COLO668 (cell line): Measurements from ENCODE around the gene OCA2.
"Not testable (repeated sequence)": the region's sequence is repeated elsewhere in the genome, so short reads cannot be mapped to it uniquely, and the experiment has no call there.

Source experiments
- DNase-seq: peaks from one replicate; lab custom pipeline; 2025; ENCODE audit not compliant: unreplicated experiment; lab: John Stamatoyannopoulos, UW

The OCA2 gene

DNA sequence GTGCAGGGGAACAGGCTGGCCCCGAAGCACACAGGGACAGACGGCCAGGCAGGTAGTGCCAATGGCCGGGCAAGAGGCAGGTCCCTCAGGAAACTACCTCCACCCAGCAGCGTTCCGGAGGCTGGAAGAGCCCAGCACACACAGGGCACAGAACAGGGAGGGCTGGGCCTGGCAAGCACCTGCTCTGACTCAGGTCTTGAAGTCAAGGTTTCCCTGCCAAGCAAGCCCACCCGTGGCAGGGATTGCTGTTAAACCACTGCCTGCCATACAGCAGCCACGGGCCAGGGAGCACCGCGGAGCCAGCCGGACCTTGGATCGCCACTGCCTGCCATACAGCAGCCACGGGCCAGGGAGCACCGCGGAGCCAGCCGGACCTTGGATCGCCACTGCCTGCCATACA is 22.5 kb upstream of the OCA2 start:
- not testable (repeated sequence) for DNase-seq

DNA sequence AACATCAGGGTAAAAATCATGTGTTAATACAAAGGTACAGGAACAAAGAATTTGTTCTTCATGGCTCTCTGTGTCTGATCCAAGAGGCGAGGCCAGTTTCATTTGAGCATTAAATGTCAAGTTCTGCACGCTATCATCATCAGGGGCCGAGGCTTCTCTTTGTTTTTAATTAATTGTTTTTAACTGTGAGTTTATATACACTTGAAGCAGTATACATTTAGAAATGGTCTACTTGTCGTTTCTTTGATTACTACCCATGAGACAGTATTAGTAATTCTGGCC is 21.2 kb upstream of the OCA2 start:
- no peak for DNase-seq

DNA sequence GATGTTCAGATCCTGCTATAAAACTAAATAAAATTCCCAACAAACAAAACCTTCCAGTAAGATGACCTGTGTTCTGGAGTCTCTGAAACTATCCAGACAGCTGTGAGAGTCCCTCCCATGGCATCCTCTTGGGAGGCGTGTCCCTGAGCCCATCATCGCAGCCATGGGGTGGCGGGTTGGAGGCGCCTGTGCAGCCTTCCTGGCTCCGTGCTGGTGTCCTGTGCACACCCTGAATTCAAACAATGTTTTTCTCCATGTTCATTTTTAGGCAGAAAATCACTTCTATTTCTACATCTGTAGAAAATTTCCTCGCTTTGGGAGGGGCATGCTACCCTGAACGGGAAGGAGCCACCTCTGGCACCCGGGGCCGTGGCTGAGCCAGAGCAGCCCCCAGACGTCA is 19.4 kb upstream of the OCA2 start:
- no peak for DNase-seq

DNA sequence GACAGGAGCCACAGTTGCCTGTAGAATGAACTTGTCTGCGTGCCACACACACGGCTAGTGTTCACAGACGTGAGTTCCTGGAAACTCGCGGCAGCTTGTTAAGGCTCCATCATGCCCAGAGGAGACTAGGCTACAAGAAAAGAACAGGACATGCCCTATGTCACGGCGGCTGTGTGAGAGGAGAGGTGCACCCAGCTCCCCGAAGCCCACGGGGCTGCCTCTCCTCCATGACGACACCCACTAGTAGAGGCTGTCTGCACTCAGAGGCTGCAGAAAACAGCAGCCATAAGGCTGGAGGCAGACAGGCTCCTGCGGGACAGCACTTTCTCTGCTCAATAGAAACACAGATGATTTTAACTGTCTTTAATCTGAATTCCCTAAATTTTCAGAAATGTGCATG is 19.0 kb upstream of the OCA2 start:
- no peak for DNase-seq

DNA sequence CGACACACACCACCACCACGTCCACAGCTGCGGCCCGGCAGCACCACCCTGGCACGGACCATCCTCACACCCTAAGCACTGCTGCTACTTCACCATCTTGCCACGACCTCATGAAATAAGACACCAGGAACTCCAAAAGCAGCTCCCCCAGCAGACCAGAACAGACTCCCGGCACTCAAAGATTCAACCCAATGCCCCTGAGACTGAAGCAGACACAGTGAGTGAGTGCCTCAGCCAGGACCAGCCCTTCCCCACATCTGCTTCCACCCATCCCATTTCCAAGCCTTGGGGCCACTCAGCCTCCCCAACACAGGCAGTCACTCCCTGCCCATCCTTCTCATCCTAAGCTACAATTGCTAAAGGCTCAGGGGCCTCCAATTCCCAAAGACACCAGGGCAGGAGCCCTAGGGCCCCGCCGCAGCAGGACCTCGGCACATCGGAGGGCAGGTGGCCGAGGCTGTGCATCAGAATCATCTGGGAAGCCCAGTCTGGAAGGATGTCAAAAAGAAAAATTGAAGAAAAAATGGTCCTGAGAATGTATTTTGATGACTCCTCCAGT is 18.4 kb upstream of the OCA2 start:
- no peak for DNase-seq

DNA sequence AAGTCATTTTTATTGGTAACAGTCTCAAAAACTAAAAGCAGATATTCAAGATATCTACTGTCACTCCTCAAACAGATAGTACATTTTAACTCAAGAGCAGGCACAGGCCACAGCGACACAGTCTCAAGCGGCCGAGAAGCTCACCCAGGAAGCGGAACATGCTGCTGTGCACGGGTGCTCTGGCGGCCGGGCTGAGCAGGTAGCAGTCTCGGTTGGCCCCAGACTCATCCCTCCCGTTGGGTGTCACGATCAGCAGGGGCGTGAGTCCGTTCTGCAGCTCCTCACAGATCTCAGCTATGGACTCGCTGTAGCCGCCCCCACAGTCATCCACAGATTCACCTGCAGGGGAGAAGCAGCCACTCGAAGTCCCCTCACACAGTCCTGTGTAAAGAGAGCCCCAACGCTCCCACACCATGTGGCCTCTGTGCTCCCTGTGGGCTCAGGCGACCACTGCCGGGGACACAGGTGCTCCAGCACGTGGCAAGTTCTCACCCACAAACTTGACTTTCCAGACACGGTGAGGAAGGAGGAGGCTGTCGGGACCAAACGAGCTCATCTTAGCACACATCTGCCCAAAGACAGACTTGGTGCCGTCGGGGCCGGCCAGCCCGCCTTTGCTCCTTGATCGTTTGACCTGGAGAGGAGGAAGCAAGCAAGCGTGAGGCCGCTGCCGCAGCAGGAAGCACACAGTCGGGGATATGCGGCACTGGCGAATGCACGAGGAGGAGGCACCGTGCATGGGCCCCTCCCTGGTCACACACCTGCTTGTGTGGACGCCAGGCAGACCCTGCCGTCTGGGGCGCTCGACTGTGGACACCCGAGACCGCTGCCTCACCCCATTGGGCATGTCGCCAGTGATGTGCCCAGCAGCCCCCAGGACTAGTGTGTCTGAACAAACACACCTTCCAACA is 17.7 kb upstream of the OCA2 start:
- no peak for DNase-seq

DNA sequence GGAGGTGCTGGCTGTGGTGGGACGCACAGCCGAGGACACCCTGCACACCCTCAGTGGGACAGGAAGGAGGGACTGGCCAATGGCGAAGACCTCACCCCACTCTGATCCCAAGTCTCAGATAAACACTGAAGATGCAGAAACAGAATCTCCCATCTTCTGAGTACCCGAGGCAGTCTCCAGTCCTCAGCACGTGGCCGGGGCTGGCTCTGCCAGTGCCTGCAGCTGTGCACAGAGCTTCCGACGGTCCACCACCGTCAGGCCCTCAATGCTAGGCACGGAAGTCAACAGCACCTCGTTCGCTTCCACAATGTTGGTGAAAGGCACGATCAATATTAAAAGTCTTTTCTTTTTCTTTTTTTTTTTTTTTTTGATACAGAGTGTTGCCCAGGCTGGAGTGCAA is 16.8 kb upstream of the OCA2 start:
- DNase-seq = no peak

DNA sequence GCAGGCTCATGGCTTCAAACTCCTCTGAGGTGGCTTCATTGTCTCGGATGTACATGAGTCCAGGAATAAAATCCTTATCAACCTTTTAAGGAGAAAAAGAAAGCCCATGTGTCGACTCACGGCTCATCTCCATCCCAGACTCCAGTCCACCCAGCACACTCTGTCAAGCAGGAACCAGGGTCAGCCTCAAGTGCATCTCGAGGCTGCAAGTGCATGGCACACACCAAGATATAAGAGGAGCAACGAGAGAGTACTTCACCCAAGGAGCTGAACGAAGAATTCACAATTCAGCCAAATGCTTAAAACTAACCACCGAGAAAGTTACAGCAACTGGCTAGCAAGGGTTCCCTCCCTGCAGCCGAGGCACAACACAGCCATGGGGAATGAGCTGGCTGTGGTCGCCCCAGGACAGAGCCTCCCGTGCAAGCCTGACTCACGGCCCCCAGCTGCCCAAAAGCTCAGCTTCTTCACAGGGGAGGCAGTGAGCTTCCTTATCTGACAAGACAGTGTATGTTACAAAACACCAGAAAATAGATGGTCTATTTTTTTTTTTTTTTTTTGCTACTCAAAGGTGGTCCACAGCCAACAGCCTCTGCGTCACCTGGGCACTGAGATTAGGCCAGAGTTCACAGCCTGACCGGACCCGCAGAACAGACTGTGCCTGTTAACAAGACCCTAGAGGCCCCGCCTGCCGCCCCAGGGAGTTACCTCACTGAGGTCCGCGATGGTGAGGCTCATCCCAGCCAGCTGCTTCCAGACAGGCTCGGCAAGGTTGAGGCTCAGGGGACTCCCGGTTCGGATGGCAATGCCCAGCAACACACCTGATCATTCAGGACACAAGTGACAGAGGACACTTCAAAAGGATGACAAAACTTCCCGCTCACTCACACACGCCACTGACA is 15.9 kb upstream of the OCA2 start:
- no peak for DNase-seq

DNA sequence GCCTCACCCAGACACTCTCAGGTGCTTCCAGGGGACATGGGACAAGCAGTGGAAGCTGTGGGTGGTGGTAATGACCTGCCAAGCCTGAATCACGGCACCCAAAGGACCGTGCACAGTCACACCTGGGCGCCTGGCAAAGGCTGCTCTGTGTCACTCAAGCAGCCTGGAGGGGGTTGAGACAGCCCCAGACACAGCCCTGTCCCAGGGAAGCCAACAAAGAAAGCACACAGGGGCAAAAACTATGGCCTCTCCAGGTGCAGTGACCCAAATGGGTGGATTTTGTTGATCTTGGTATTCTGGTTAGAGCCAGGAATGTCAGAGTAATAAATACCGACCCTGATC is 15.0 kb upstream of the OCA2 start:
- DNase-seq = no peak

DNA sequence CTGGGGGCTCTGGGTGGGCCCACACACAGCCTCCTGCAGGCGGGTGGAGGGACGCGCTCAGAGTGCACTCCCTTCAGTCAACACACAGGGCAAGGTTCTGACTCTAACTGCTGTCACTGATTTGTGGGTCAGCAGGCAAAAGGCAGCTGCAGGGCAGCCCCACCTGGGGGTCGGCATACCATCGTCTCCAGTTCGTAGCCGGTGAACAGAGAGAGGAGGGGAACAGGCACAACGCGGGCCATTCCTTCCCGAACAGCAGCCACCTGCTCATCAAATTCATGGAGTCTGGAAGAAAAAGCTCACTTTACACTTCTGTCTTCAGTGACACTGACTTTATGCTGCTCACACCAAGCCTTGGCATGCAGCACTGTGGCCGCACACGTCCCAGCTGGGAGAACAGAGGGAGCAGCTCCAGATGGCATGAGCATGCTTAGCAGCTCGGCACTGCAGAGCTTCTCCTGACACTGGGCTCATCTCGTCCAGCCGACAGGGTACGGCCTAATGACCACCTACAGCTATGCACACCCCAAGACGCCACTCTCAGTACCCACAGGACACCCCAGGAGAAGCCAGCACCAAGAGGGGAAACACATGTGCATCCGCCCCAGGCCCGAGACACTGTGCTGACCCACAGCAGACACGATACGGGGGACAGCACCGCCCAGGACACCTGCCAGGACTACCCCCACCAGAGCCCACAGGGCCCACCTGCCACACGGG is 14.4 kb upstream of the OCA2 start:
- DNase-seq = no peak

DNA sequence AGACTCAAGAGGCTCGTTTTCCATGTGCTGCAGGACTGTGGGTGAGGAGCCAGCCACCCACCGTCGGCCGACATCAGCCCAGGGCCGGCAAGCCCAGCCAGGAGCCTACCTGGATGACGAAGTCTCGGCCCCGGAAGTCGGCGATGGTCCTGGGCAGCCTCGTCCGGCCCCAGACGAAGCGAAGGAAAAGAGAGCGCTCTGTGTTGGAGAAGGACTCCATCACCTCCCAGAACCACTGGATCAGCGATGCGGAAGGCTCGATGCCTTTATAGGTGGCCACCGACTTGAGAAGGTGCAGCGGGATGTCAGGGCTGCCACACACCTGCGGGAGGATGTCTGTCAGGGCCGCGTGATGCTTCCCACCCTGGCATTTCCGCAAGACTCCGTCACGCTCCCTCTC is 13.8 kb upstream of the OCA2 start:
- no peak for DNase-seq

DNA sequence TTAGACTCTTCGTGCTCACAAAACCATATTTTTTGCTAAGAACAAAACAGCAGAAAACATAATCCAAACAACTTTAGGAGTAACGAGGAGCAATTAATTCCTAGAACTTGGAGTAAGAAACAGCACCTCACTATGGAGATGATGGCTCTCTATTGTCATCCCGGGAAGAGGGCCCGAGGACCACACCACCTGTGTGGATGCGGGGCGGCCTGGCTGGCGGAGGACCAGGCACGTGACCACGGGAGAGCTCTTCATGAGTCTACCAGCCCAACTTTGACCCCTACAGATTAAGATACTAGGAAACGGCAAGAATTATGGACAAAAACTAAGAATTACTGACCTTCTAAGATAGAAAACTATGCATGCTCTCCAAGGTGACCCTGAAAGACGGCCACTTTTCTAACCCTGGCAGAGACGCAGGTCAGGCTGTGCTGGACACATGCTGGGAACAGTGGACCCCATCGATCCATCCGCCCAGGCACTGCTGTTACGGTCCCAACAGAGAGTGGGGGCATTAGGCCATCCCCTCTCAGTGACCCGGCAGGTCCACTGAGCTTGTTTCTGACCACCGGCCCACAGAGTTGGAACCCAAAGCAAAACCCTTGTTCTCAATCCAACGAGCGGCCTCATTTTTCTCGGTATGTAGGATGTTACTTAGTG is 13.1 kb upstream of the OCA2 start:
- DNase-seq = no peak

DNA sequence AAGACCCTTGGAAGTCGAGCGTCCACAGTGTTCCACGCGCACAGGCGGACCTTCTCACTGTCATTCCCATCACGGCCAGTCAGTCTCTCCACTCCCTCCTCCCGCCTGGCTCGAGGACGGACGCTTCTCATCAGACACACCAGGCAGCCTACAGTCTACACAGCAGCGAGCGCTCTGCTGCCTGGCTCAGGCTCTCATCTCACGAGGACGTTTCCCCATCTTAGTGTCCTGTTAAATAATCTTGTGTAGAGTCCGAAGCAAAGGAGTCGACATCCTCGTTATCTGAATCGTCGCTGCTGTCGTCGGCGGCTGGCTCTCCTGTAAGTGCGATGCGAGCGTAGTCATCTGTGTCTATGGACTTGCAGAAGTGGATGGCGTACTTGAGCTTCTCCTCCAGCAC is 12.4 kb upstream of the OCA2 start:
- DNase-seq = no peak

DNA sequence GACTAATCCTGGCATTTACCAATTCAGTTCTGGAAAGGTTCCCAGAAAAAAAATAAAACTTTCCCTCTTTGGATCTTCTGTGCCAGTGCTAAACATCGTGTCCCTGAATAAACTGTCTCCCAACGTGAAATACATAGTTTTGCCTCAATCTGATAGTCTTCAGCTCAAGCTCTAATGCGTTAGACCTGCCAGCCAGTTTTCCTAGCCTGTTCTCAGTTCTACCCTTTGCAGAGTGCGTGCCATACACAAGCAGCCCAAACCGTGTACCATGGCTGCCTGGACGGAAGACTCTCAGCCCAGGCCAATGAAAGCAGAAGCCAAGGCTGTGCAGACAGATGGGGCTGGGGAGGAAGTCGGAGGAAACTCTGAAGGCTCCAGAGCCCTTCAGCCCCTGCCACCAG is 11.4 kb upstream of the OCA2 start:
- no peak for DNase-seq

DNA sequence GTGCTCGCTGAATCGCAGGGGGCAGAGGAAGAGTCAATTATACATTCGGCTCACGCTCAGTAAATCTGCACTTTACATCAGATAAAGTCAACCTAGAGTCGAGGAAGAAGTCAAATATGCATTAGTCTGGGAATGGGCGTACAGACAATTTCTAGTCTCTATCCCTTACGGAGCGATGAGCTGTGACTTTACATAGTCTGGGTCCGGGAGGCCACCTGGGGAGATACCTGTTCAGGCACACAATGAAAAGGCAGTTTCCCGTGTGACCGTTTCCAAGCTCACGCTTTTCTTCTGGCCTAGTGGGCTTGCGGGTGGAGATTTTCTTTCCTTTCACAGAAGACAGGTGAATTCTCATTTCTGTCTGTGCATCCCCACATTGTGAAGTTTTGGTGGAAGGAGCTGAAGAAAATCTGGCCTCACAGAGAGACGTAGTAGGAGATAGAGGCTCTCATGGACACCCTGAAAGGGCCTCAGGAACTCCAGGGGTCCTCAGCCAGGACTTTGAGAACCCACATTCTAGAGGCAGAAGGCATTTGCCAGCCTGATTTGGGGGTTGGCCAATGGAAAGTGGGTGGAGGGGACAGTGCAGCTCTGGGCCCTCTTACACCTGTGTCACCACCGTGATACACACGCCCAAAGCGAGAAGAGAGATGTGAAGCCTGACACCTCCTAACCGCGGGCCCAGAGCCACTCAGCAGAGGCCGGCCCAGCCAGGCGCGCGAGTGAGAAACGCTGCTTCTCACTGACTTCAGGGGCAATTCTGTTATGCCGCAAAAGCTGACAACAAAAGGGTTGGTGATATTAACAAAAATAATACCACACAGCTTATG is 10.7 kb upstream of the OCA2 start:
- no peak for DNase-seq

DNA sequence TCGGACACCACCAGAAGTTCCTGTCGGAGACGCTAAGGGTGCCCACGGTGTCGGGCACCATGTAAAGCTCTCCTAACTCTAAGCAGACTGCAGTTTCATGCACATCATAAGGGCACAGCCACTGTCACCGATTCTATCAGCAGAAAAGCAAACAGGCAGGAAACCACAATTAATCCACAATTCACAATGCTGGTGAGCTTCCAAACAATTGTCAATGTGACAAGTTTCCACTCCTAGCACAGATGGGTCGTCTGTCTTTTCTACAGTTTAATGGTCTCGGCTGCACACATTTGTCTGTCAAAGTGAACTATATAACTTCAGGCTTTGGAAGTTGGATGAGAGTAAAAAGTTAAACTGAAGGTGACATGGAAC is 8.8 kb upstream of the OCA2 start:
- DNase-seq = no peak

DNA sequence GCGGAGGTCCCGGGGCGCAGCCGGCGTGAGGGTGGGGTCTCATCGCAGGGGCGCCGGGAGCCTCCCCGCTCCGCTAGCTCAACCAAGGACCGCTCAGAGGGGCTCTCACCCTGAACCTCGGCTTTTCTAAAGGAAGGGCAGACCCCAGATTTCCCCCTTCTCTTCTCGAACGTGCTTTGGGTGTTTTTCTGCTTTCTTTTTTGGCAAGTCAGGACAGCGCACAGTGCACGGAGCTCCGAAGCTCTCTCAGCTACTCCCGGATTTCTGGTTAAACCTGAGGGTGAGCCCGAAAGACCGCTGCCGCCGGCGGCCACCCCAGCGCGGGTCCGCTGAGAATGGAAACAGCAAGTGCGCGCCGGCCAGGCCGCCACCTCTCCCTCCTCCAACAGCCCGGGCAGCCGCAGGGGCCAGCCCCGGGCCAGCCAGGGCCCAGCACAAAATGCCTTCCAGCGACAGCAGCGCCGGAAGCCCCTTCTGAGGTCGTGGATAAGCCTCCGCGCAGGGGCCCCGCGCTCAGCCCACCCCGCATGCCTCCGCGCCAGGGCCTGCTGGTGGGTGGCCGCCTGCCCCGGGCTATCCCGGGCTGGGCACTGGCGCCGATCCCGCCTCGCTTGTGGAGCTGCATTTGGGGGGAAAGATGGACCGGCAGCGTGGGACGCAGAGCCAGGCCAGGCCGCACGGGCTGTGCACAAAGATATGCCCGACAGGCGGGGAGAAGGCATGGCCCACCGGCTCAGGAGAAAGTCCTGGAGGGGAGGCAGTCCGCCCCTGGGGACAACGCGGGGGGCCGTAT is 8.2 kb upstream of the OCA2 start:
- no peak for DNase-seq

DNA sequence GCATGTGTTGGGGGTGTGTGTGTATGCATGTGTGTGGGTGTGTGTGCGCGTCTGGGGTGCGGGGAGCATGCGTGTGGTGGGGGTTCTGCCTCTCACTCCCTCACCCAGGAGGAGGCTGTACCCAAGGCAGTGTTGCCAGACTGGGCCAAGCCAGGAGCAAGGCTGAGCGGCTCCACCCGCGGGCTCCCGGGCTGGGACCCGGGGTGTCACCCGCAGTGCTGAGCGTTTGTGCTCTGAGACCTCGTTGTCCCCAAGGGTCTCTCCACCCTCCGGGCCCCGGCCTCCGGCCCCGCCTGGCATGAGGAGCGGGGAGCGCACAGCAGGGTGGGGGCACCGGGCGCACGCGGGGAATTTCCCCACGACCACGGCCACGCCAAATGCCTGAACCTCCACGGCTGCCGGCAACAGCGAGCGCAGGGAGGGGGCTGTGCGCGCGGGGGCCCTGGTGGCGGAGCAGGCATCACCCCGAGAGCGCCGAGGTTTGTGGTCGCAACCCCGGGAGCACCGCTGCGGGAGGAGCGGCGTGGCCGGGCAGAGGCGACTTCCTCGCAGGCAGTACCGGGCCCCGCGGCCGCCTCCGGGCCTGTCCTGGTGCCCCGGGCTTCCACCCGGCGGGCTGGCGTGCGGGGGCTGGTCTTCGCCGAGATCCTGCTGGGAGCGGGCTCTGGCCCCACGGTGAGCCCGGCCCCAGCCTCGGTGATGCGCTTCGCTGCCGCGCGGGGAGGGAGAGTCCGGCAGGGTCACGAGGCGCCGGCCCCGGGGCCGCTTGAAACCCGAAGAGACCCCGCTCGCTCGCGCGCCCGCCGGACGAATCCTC is 7.4 kb upstream of the OCA2 start:
- peak; percentile 10 for DNase-seq

DNA sequence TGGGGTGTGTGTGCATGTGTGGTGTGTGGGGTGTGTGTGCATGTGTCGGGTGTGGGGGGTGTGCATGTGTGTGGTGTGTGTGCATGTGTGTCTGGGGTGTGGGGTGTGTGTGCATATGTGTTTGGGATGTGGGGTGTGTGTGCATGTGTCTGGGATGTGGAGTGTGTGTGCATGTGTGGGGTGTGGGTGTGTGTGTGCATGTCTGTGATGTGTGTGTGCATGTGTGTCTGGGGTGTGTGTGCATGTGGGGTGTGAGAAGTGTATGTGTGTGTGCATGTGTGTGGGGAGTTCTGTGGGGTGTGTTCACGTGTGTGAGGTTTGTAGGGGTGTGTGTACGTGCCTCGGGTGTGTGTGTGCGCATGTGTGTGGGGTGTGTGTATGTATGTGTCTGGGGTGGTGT is 6.7 kb upstream of the OCA2 start:
- no peak for DNase-seq
